CD8-positive, alpha-beta memory T cell (primary cell): ENCODE measurements around the gene MORC4. TPM values are rescaled to one million over a fixed set of nuclear protein-coding genes. Genes with fewer than 3 reads are reported as not detected.

ENCODE experiments used
- CTCF ChIA-PET: fragments of 350-600 bp; sonication (Branson Sonifier 250); formaldehyde crosslinking; loops from one replicate; lab custom pipeline; 2021; ENCODE audit warnings: antibody characterized with exemption; lab: Charles Lee
- POLR2A ChIA-PET: fragments of 350-600 bp; sonication (Branson Sonifier 250); formaldehyde crosslinking; loops from one replicate; lab custom pipeline; 2021; ENCODE audit warnings: antibody characterized with exemption; lab: Charles Lee
- DNase-seq, 5 donors: peaks; one replicate each; pipeline versions ENCODE4 v3.0.0 to v3.0.0-alpha.2; 2020 to 2022; ENCODE audit warnings: mixed read lengths in 1 of 5
- H3K27ac ChIP-seq: one replicate; pipeline ENCODE4 v1.7.0; 2013; ENCODE audit warnings: low read depth, mild to moderate bottlenecking, low read length, moderate library complexity
- H3K27me3 ChIP-seq: 2 replicates; pipeline ENCODE4 v1.7.0; 2013; ENCODE audit warnings: low read length, mild to moderate bottlenecking; ENCODE audit not compliant: insufficient read depth, poor library complexity, severe bottlenecking
- H3K36me3 ChIP-seq: 2 replicates; pipeline ENCODE4 v1.7.0; 2013; ENCODE audit warnings: mild to moderate bottlenecking, low read length, moderate library complexity; ENCODE audit not compliant: insufficient read depth
- H3K4me1 ChIP-seq: 2 replicates; pipeline ENCODE4 v1.7.0; 2013; ENCODE audit warnings: mild to moderate bottlenecking, low read length, moderate library complexity; ENCODE audit not compliant: insufficient read depth
- H3K4me3 ChIP-seq: 2 replicates; pipeline ENCODE4 v1.7.0; 2013; ENCODE audit warnings: mild to moderate bottlenecking, low read length
- H3K9me3 ChIP-seq: 2 replicates; pipeline ENCODE4 v1.7.0; 2013; ENCODE audit warnings: mild to moderate bottlenecking, low read length
- H3K27ac Mint-ChIP-seq, 8 donors: one replicate each; pipeline ENCODE4 v1.8.0; 2020 to 2021; ENCODE audit warnings: mixed read lengths in 8 of 8, mild to moderate bottlenecking in 6 of 8, inconsistent platforms in 3 of 8, moderate library complexity in 3 of 8
- H3K27me3 Mint-ChIP-seq, 2 donors: one replicate each; pipeline ENCODE4 v1.8.0; 2020 to 2021; ENCODE audit warnings: mixed read lengths in 2 of 2, mild to moderate bottlenecking in 1 of 2, moderate library complexity in 1 of 2
- H3K36me3 Mint-ChIP-seq, 3 donors: one replicate each; pipeline ENCODE4 v1.8.0; 2020 to 2021; ENCODE audit warnings: mixed read lengths in 3 of 3, inconsistent platforms in 1 of 3, mild to moderate bottlenecking in 1 of 3
- H3K4me1 Mint-ChIP-seq, 3 donors: one replicate each; pipeline ENCODE4 v1.8.0; 2020 to 2021; ENCODE audit warnings: mixed read lengths in 3 of 3, inconsistent platforms in 1 of 3, mild to moderate bottlenecking in 1 of 3
- H3K4me3 Mint-ChIP-seq, 7 donors: one replicate each; pipeline ENCODE4 v1.8.0; 2020 to 2021; ENCODE audit warnings: mixed read lengths in 7 of 7, mild to moderate bottlenecking in 6 of 7, moderate library complexity in 4 of 7, inconsistent platforms in 2 of 7
- H3K9me3 Mint-ChIP-seq, 5 donors: one replicate each; pipeline ENCODE4 v1.8.0; 2020 to 2022; ENCODE audit warnings: mixed read lengths in 5 of 5, mild to moderate bottlenecking in 3 of 5, moderate library complexity in 2 of 5, inconsistent platforms in 1 of 5
- polyA plus RNA-seq: library from polyadenylated mRNA; unstranded; fragments of 300-500 nt; fragmentation: Illumina TruSeq; gene quantifications from one replicate; pipeline ENCODE4 v1.2.3, GENCODE V29; 2021
- total RNA-seq, 2 experiments: library from RNA; stranded (reverse); gene quantifications; one replicate each; pipeline ENCODE4 v1.2.3, GENCODE V29; 2021

Gene MORC4
- total RNA-seq (10 to 100 TPM in 1 of 2 experiments, 1 to 10 TPM in 1; 10.0 to 11.3 TPM), polyA plus RNA-seq (4.7 TPM)

DNA sequence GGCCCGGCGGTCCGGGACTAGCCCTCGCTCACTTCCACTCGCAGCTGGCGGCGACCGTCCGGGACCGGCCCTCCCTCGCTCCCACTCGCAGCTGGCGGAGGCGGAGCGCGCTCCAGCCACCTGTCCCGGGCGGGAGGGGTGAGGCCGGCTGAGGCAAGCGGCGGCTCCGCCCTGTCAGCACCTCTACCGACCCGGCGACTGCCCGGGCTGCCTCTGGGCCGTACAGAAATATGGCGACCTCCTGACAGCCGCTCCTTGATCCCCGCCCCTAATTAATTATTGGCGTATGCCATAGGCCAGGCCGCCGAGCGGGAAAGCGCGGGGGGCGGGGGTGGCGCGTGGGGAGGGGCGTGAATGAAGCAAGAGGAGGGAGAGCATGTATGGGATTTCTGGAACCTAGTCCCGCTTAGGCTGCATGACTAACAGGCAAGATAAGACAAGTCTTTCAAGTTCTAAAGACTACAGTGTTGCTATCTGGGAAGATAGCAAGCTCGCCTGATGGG is at the start of gene MORC4:
MORC4 (minus strand) TSS at position 200 of the 503 bp plus-strand sequence. CDS start 243 bp downstream, outside the sequence.
- H3K36me3 ChIP-seq = no peaks in the 10 kb centered on the region
- H3K9me3 Mint-ChIP-seq = peaks cover 0 to 3% (median 0%) of the 10 kb centered on the region in 5 donors
- ChIA-PET POLR2A (no interaction called here), CTCF (interaction anchor here (1.0 to 1.7 kb wide), 3 partner anchors 8 to 777 kb away, joined by 3 to 6 read pairs (median 3); partner anchors contain the start of gene NCBP2L)
- no peak within 1 kb of the TSS for H3K27ac ChIP-seq
- H3K9me3 ChIP-seq = no peaks in the 10 kb centered on the region
- no peaks in the 10 kb centered on the region for H3K27me3 ChIP-seq
- DNase-seq = peak; percentile 22 to 70 (median 47)
- peaks cover 7 to 17% (median 12%) of the 10 kb centered on the region in 3 donors for H3K4me1 Mint-ChIP-seq
- H3K36me3 Mint-ChIP-seq = no peaks in the 10 kb centered on the region
- peak within 1 kb of the TSS; percentile 58 for H3K4me3 ChIP-seq
- peaks cover 4% of the 10 kb centered on the region for H3K4me1 ChIP-seq
- H3K27ac Mint-ChIP-seq = peak within 1 kb of the TSS in 7 of 8 donors; percentile 26 to 88 (median 70)
- peak within 1 kb of the TSS; percentile 75 to 87 (median 83) for H3K4me3 Mint-ChIP-seq
- H3K27me3 Mint-ChIP-seq = peaks cover 0 to 7% of the 10 kb centered on the region in 2 donors

GRCh38 chrX:107047622-107048021 is 47.6 kb upstream of the MORC4 start:
- Histone ChIP-seq H3K27me3 (no peaks in the 10 kb centered on the region), H3K27ac (no peak overlapping the region), H3K9me3 (no peaks in the 10 kb centered on the region), H3K4me1 (no peaks in the 10 kb centered on the region), H3K4me3 (no peak overlapping the region), H3K36me3 (no peaks in the 10 kb centered on the region)
- H3K27ac Mint-ChIP-seq = no peak overlapping the region
- H3K36me3 Mint-ChIP-seq = peaks cover 0 to 1% (median 0%) of the 10 kb centered on the region in 3 donors
- no peaks in the 10 kb centered on the region for H3K4me1 Mint-ChIP-seq
- ChIA-PET POLR2A (no interaction called here), CTCF (no interaction called here)
- peaks cover 16 to 19% of the 10 kb centered on the region in 2 donors for H3K27me3 Mint-ChIP-seq
- H3K4me3 Mint-ChIP-seq = no peak overlapping the region
- no peak for DNase-seq
- H3K9me3 Mint-ChIP-seq = peaks cover 0 to 2% (median 0%) of the 10 kb centered on the region in 5 donors

DNA sequence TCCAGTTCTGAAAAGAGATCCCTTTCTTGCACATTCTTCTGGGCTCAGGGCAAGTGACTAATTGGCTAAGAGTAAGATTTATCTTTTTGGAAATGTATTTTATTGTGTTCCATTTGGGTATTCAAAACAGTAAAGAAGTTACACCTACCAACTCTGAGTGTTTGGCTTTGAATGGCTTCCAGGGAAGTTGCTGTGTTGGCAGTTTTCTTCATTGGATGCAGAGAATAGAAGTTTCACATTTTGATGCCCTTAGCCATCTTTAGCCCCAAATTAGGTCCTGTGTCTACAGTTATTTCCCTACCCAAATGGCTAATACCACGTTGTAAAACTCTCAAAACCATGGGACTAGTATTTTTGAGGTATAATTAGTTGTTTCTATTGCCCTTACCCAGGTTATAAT is 29.7 kb upstream of the MORC4 start:
- H3K4me1 Mint-ChIP-seq = no peaks in the 10 kb centered on the region
- Histone ChIP-seq H3K27ac (no peak overlapping the region), H3K27me3 (no peaks in the 10 kb centered on the region), H3K4me1 (no peaks in the 10 kb centered on the region), H3K36me3 (no peaks in the 10 kb centered on the region), H3K9me3 (no peaks in the 10 kb centered on the region), H3K4me3 (no peak overlapping the region)
- H3K4me3 Mint-ChIP-seq = no peak overlapping the region
- DNase-seq = no peak
- no peaks in the 10 kb centered on the region for H3K9me3 Mint-ChIP-seq
- peaks cover 4 to 12% of the 10 kb centered on the region in 2 donors for H3K27me3 Mint-ChIP-seq
- H3K36me3 Mint-ChIP-seq = no peaks in the 10 kb centered on the region
- POLR2A ChIA-PET = no interaction called here
- H3K27ac Mint-ChIP-seq = no peak overlapping the region
- CTCF ChIA-PET = no interaction called here

DNA sequence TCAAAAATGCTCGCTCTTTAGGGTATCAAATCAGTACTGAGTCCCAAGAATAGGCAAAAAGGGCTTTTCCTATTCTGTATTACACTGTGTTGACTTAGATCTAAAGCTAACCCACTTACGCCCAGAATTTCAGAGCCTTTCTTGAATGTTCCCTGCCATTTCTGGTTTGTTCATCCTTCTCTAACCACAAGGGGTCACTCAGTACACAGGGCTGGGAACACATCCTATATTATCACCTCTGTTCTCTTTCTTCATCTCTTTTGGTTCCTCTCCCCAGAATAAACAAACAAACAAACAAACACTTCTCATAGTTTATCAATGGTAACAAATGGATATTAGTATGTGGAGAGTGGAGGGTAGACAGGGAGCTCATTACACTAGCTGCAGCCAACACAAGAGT is 25.5 kb upstream of the MORC4 start:
- Histone ChIP-seq H3K36me3 (no peaks in the 10 kb centered on the region), H3K9me3 (no peaks in the 10 kb centered on the region), H3K4me1 (no peaks in the 10 kb centered on the region), H3K27ac (no peak overlapping the region), H3K27me3 (no peaks in the 10 kb centered on the region), H3K4me3 (no peak overlapping the region)
- CTCF ChIA-PET = no interaction called here
- Mint-ChIP-seq H3K4me3 (no peak overlapping the region), H3K27ac (no peak overlapping the region), H3K27me3 (peaks cover 0 to 11% of the 10 kb centered on the region in 2 donors), H3K4me1 (no peaks in the 10 kb centered on the region), H3K9me3 (no peaks in the 10 kb centered on the region), H3K36me3 (no peaks in the 10 kb centered on the region)
- POLR2A ChIA-PET = interaction anchor here (0.5 kb wide), 1 partner anchor 11 kb away, joined by 8 read pairs; no protein-coding TSS in a partner anchor
- DNase-seq = no peak

GRCh38 chrX:107014936-107015335 is 14.9 kb upstream of the MORC4 start:
- no peak overlapping the region for H3K27ac ChIP-seq
- no peaks in the 10 kb centered on the region for H3K36me3 ChIP-seq
- no peaks in the 10 kb centered on the region for H3K27me3 ChIP-seq
- no peaks in the 10 kb centered on the region for H3K4me1 ChIP-seq
- Mint-ChIP-seq H3K27me3 (peaks cover 0 to 3% of the 10 kb centered on the region in 2 donors), H3K27ac (no peak overlapping the region), H3K9me3 (no peaks in the 10 kb centered on the region), H3K36me3 (no peaks in the 10 kb centered on the region), H3K4me3 (no peak overlapping the region), H3K4me1 (no peaks in the 10 kb centered on the region)
- CTCF ChIA-PET = no interaction called here
- H3K4me3 ChIP-seq = no peak overlapping the region
- DNase-seq = no peak
- POLR2A ChIA-PET = no interaction called here
- no peaks in the 10 kb centered on the region for H3K9me3 ChIP-seq

GRCh38 chrX:107008034-107008433 is 8.0 kb upstream of the MORC4 start:
- H3K9me3 ChIP-seq = no peaks in the 10 kb centered on the region
- Mint-ChIP-seq H3K9me3 (no peaks in the 10 kb centered on the region), H3K4me3 (no peak overlapping the region), H3K4me1 (no peaks in the 10 kb centered on the region), H3K36me3 (no peaks in the 10 kb centered on the region), H3K27ac (peak overlapping the region in 1 of 8 donors; percentile 65), H3K27me3 (peaks cover 0 to 6% of the 10 kb centered on the region in 2 donors)
- H3K36me3 ChIP-seq = no peaks in the 10 kb centered on the region
- H3K4me1 ChIP-seq = no peaks in the 10 kb centered on the region
- DNase-seq = no peak
- ChIA-PET CTCF (interaction anchor here (0.7 kb wide), 1 partner anchor 9 kb away, joined by 3 read pairs; the partner anchor contains the start of gene MORC4), POLR2A (no interaction called here)
- H3K4me3 ChIP-seq = no peak overlapping the region
- no peak overlapping the region for H3K27ac ChIP-seq
- no peaks in the 10 kb centered on the region for H3K27me3 ChIP-seq

DNA sequence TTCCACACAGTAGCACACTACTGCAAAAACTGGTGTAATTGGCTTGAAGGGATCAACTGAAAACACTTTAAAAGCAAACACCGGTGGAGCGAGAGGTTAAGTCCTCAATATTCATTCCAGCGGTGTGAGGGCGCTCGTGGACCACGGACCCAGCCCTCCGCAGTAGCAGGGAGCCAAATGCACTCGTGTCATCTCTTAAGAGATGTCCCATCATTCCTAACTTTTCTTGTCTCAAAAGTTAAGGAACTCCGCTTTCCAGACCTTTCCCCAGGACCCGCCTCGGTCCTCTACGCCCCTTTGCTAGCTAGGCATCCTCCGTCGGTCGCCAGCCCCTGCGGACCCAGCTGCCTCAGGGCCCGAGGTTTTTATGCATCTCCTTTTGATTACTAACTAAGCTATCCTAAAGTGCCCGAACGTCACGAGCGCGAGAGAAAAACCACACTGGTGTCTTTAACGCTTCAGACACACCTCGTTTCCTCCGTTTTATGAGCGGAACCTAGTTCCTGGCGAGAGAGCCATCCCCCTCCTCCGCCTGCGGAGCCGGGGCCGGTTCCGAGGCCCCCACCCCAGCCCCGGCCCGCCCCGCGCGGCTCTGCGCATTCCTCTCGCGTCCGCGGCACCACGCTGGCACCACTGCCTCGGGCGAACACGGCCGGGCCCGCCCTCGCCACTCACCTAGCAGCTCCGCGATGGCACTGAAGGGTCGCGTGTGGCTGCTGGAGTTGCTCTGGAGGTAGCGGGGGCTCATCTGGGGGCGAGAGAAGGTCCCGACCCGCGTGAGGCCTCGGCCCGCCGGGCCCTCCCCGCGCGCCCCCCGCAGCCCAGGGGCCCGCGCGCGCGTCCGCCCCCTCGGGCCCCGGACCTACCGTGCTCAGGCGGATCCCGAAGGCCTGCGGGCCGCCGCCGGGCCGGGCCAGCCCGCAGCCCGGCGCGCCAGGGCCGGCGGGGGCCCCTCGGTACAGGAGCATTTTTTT is 723 bp downstream of the MORC4 start:
- no peaks in the 10 kb centered on the region for H3K9me3 ChIP-seq
- Mint-ChIP-seq H3K36me3 (no peaks in the 10 kb centered on the region), H3K9me3 (peaks cover 0 to 3% (median 0%) of the 10 kb centered on the region in 5 donors), H3K27me3 (peaks cover 0 to 7% of the 10 kb centered on the region in 2 donors), H3K4me3 (peak overlapping the region; percentile 75 to 87 (median 83)), H3K27ac (peak overlapping the region in 7 of 8 donors; percentile 26 to 88 (median 70)), H3K4me1 (peaks cover 7 to 17% (median 12%) of the 10 kb centered on the region in 3 donors)
- peak overlapping the region; percentile 58 for H3K4me3 ChIP-seq
- no peaks in the 10 kb centered on the region for H3K27me3 ChIP-seq
- H3K36me3 ChIP-seq = no peaks in the 10 kb centered on the region
- peaks cover 4% of the 10 kb centered on the region for H3K4me1 ChIP-seq
- CTCF ChIA-PET = interaction anchor here (0.7 to 1.7 kb wide), 10 partner anchors 9 to 778 kb away, joined by 3 to 6 read pairs (median 3); partner anchors contain the start of genes NCBP2L and PRPS1
- H3K27ac ChIP-seq = no peak overlapping the region
- peak; percentile 4 to 60 (median 41) for DNase-seq
- POLR2A ChIA-PET = no interaction called here
